SHP77 (cell line): ENCODE results near the gene FAM177A1.
"Not testable (repeated sequence)": the region's sequence is repeated elsewhere in the genome, so short reads cannot be mapped to it uniquely, and the experiment has no call there.

Experiments
- DNase-seq, 2 experiments: peaks; one replicate each; lab custom pipeline; 2025; lab: John Stamatoyannopoulos, UW

Gene FAM177A1

GRCh38 chr14:35046048-35046750 is at the start of gene FAM177A1:
TSS of gene FAM177A1 (plus strand) at chr14:35046272. CDS start at chr14:35046464, 192 bp downstream.
- DNase-seq = peak; percentile 97 to 99

GRCh38 chr14:34997762-34998161 is 48.3 kb upstream of the FAM177A1 start:
- no peak for DNase-seq

GRCh38 chr14:34999500-34999899 is 46.6 kb upstream of the FAM177A1 start:
- no peak for DNase-seq

DNA sequence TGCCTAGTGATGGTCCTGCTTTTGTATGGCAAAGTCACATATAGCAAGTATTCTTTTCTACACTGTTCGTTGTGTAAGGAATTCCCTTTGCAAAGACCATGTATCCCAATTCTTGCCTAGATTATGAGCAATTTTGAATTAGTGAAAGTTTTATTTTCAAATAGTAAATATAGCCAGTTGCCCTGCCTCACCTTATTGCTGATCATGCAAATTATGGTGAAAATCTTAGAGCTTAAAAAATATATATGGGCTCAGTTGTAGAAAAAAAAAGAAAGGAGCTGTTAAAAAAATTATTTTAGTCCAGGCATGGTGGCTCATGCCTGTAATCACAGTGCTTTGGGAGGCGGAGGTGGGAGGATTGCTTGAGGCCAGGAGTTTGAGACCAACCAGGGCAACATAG is 44.5 kb upstream of the FAM177A1 start:
- DNase-seq = no peak

- no peak for DNase-seq
These were observed 41.2 kb upstream of the FAM177A1 start for GRCh38 chr14:35004839-35005238.

DNA sequence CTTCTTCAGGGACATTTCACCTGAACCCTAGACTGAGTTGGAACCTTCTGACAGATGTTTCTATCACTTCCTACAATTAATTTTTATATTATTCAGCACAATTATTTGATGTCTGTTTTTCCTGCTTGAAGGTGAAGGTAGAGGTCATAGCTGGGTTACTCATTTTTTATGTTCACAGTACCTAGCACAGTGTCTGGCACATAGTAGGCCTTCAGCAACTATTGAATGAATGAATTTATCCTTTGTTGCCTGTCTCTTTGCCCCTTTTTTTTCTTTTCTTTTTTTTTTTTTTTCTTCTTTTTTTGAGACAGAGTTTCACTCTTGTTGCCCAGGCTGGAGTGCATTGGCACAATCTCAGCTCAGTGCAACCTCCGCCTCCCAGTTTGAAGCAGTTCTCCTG is 29.5 kb upstream of the FAM177A1 start:
- no peak for DNase-seq

GRCh38 chr14:35020713-35021112 is 25.4 kb upstream of the FAM177A1 start:
- DNase-seq = no peak

- no peak for DNase-seq
These were observed 17.6 kb upstream of the FAM177A1 start for GRCh38 chr14:35028435-35028834.

DNA sequence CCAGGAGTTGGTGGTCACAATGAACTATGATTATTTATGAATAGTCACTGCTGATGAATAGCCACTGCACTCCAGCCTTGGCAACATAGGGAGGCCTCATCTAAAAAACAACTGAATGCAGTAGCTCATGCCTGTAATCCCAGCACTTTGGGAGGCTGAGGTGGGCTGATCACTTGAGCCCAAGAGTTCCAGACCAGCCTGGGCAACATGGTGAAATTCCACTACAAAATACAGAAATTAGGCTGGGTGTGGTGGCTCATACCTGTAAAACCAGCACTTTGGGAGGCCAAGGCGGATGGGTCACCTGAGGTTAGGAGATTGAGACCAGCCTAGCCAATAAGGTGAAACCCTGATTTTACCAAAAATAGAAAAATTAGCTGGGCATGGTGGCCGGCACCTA is 13.5 kb upstream of the FAM177A1 start:
- DNase-seq = no peak

GRCh38 chr14:35034440-35034833 is 11.6 kb upstream of the FAM177A1 start:
- DNase-seq = no peak

DNA sequence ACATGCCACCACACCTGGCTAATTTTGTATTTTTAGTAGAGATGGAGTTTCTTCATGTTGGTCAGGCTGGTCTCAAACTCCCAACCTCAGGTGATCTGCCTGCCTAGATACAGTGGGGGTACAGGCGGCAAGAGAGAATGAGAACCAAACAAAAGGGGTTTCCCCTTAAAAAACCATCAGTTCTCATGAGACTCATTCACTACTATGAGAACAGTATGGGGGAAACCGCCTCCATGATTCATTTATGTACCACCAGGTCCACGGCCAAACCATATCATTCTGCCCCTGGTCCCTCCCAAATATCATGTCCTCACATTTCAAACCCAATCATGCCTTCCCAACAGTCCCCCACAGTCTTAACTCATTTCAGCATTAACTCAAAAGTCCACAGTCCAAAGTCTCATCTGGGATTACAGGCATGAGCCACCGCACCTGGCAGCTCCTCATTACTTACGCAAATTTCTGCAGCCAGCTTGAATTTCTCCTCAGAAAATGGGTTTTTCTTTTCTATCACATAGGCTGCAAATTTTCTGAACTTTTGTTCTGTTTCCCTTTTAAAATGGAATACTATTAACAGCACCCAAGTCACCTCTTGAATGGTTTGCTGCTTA is 11.0 kb upstream of the FAM177A1 start:
- not testable (repeated sequence) for DNase-seq

DNA sequence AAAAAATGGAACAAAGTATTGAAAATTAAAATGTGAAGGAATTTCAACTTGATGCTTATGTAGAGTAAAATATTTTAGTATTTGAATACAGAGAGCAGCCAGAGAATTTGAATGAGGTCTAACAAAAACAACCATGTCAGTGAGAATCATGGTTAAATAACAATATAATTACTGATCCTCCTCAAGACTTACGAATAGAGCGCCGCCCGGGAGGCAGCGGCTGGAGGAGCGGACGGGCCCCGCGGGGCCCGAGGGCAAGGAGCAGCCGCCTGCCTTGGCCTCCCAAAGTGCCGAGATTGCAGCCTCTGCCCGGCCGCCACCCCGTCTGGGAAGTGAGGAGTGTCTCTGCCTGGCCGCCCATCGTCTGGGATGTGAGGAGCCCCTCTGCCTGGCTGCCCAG is 7.8 kb upstream of the FAM177A1 start:
- not testable (repeated sequence) for DNase-seq

- no peak for DNase-seq
These were observed 3.4 kb upstream of the FAM177A1 start for GRCh38 chr14:35042632-35043031.

- DNase-seq = no peak
These were observed 3.0 kb upstream of the FAM177A1 start for GRCh38 chr14:35043046-35043445.

DNA sequence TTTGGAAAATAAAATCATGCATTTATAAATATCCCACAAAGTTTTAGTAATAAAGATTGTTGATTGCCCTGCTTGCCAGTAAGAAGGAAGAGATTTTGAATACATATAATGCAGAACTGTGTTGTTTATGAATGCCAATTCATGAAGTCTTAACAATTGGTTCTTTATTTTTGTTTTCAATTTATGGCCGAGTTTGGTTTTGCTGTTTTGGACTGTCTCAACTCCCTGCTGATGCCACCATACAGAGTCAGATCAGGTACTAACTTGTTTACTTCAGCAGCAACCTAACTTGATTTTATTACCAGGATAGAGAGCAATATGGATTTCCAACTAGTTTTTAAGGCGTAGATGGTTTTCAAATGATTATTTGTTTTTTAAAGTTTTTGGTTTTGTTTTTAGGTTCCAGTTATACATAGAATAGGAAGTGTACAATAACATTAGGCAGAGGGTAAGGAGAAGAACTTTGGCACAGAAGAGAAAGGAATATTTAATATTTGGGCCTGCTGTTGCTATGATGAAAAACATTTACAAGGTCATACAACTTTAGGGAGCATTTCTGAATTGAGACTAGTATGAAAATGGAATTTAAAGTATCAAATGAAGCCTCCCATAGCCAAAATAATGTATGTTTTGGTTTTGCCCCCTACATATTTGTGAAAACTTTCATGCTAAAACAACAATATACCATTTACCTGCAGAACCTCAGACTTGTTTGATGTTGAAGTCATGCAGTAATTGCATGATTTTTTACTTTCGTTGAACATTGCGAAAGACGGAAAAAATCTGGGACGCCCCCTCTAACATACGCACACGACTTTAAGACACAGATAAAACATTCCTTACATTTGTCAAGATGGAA is 904 bp upstream of the FAM177A1 start:
- no peak for DNase-seq

GRCh38 chr14:35045798-35046047 is 349 bp upstream of the FAM177A1 start:
- DNase-seq = no peak

DNA sequence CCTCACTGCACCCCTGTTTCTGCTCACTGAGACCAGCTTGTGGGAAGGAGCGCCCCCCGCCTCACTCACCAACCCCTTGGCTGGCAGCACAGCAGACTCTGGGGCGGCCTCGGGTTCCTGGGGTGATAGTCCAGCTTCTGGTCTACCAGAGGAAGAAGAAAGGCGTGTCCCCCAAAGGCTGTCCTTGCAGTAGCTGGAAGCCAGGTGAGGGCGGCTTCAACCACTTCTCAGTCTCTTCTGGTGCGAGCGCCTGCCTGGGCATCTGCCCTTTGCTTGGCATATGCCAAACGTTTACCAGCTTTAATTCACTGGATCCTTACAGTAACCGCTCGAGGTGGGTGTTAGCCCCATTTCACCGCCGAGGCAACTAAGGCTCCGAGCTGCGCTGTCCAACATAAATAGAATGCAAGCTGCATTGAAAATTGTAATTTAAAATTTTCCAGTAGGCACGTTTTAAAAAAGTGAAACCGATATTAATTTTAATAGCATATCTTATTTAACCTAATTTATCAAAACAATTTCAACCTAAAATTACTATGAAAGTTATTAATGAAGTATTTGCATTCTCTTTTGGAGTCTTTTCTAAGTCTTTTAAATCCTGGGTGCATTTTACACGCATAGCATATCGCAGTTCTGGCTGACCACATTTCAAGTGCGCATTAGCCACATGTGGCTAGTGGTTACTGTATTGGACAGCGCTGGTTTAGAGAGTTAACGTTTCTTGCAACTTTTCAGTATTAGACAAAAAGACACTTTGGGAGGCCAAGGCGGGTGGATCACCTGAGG is 872 bp downstream of the FAM177A1 start:
- peak; percentile 44 to 63 for DNase-seq

DNA sequence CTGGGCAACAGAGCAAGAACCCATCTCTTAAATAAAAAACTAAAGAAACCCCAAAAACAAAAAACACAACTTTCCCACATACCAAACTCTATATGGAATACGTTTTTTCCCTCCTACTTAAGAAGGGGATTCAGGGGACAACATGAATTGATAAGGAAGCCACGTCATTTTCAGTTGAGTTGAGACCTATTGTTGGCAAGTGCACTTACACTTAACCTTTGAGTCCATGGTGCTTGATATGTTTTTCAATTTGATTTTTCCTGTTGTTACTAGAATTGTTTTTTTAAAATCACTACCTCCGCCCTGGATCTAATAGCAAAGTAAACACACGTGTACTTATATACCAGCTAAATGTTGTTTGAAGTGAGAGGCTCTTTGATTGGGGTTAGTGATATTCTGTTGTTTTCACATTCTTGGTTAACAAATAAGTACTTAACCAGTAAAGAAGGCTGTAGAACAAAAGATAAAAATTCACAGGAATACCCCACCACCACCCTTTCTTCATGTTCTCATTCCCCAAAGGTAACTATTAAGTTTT is 2.0 kb downstream of the FAM177A1 start:
- DNase-seq = no peak

GRCh38 chr14:35050652-35051051 is 4.6 kb downstream of the FAM177A1 start:
- DNase-seq = peak in 1 of 2 experiments; percentile 1

DNA sequence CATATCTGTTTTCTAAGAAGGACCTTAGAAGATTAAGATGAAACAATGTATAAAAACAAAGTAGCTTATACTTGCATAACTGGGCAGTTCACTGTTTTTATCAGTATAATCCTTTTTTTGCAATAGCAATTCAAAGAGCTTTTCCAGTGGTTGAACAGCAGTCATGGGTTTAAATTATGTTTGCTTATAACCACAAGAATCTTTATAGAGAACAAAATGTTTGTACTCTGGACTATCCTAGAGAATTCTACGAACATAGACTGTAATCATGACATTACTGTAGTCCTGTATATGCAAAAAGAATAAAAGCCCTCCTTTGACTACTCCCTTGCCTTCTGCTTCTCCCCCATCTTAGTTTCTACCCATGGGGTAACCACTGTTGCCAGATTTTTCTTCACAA is 5.7 kb downstream of the FAM177A1 start:
- no peak for DNase-seq

- DNase-seq = no peak
These were observed 6.6 kb downstream of the FAM177A1 start for GRCh38 chr14:35052637-35053036.
